Measurements from ENCODE around the gene EFCAB11. TPM values are rescaled to one million over a fixed set of nuclear protein-coding genes. Genes with fewer than 3 reads are reported as not detected.

EFCAB11 gene
- total and polyA plus RNA-seq, 8 donors = 1.3 to 5.8 (median 2.6) TPM

DNA sequence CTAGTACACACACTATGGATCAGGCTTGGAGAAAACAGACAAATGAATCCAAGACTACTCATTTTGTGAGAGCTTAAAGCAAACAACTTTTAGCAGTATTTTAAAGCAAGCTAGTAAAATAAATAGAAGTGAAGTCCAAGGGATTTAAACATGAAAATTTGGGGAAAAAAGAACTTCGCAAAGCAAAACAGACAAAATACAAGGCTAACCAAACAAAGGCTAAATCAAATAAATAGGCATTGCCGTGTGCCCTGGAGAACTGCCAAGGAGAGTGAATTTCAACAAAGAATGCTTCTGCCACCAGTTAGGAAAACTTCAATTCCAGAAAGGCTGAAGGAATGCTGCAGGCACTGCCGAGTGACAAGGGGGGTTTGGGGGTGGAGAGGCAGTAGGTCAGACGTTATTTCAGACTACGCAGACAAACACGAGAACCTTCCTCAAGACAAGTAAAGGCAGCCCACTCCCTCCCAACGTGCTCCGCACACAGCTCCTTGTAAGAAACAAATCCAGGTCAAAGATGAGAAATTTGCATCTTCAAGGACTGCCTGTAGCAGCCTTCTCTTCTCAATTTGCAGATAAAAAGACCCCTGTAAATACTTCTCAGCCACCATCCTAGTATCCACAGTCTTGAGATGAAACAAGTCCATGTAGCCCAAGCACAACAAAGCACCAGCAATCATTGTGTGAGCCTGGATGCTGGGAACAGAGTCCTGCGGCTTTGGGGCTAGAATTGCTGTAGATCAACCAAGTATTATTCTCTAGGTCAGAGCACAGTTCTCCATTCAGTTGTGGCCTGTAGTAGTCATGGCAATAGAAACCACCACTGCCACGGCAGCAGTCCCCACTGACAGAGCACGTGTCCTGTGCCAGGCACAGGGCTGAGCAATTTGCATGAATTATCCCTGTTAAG, 43.3 kb downstream of the EFCAB11 start:
- no peaks in the 10 kb centered on the region for H3K27me3 ChIP-seq
- peak in 1 of 6 donors; percentile 17 for DNase-seq
- FAIRE-seq = no peak
- no peaks in the 10 kb centered on the region for H3K36me3 ChIP-seq
- H3K9me3 ChIP-seq = no peaks in the 10 kb centered on the region
- 33 to 35% methylated on average over 11 of the region's 11 CpGs for WGBS, 2 donors
- peak overlapping the region in 1 of 4 donors; percentile 10 for H3K27ac ChIP-seq
- intact Hi-C loops (cut with DNase I) = loop anchor here in 1 of 3 donors (5.0 kb wide), 1 partner anchor 884 kb away; no protein-coding TSS in a partner anchor
- peaks cover 3 to 11% (median 5%) of the 10 kb centered on the region in 3 donors for H3K4me1 ChIP-seq
- ATAC-seq = peak; percentile 41 to 56 (median 46)
- TF ChIP-seq, protein P1, sequence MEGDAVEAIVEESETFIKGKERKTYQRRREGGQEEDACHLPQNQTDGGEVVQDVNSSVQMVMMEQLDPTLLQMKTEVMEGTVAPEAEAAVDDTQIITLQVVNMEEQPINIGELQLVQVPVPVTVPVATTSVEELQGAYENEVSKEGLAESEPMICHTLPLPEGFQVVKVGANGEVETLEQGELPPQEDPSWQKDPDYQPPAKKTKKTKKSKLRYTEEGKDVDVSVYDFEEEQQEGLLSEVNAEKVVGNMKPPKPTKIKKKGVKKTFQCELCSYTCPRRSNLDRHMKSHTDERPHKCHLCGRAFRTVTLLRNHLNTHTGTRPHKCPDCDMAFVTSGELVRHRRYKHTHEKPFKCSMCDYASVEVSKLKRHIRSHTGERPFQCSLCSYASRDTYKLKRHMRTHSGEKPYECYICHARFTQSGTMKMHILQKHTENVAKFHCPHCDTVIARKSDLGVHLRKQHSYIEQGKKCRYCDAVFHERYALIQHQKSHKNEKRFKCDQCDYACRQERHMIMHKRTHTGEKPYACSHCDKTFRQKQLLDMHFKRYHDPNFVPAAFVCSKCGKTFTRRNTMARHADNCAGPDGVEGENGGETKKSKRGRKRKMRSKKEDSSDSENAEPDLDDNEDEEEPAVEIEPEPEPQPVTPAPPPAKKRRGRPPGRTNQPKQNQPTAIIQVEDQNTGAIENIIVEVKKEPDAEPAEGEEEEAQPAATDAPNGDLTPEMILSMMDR (IDR thresholded peaks at IDR 0.05) = no peak
- H3K4me3 ChIP-seq = peak overlapping the region in 1 of 4 donors; percentile 2

DNA sequence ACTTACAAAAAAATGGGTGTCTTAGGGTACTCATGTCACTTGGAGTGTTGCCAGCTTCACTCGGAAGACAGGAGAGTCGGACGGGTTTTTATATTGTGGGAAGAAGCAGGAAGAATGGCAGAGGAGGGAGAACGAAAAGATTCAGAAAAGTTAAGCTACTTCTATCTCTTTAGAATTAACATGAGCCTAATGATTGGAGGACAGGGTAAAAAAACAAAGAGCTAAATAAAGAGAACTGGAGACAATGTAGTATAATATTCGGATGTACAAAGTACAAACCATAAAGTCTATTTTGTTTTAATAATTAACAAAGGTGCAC, 43.9 kb downstream of the EFCAB11 start:
- FAIRE-seq = peak; percentile 29
- 11 to 15% methylated on average over 5 of the region's 5 CpGs for WGBS, 2 donors
- DNase-seq = no peak
- Histone ChIP-seq H3K9me3 (no peaks in the 10 kb centered on the region), H3K36me3 (no peaks in the 10 kb centered on the region), H3K4me3 (peak overlapping the region in 1 of 4 donors; percentile 2), H3K4me1 (peaks cover 3 to 11% (median 5%) of the 10 kb centered on the region in 3 donors), H3K27me3 (no peaks in the 10 kb centered on the region), H3K27ac (peak overlapping the region in 1 of 4 donors; percentile 10)
- TF ChIP-seq, protein P1 (IDR thresholded peaks at IDR 0.05) = no peak
- intact Hi-C loops (cut with DNase I) = loop anchor here in 1 of 3 donors (5.0 kb wide), 1 partner anchor 883 kb away; no protein-coding TSS in a partner anchor
- ATAC-seq = peak in 1 of 4 donors; percentile 59

DNA sequence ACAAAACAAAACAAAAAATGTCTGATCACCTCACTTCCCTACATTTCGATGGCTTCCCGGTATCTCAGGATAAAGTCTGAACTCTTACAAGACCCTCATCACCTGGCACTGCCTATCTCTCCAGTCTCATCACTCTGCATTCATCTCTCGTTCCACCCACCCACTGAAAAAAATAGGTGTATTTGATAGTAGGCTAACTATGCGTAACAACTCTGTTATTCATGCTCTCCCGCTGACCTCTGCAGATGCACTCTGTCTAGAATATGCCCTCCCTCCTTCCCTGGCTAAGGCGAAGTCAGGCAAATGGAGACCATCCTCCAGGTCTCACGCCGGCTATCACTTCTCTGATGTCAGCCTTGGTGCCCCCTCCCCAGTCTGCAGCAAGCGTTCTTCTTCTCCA, 44.9 kb downstream of the EFCAB11 start:
- 95 to 98% methylated on average over 9 of the region's 9 CpGs for WGBS, 2 donors
- FAIRE-seq (no peak), ATAC-seq (no peak), DNase-seq (no peak)
- no peaks in the 10 kb centered on the region for H3K36me3 ChIP-seq
- no peaks in the 10 kb centered on the region for H3K9me3 ChIP-seq
- H3K4me1 ChIP-seq = peaks cover 3 to 11% (median 5%) of the 10 kb centered on the region in 3 donors
- no peak overlapping the region for H3K27ac ChIP-seq
- no peaks in the 10 kb centered on the region for H3K27me3 ChIP-seq
- intact Hi-C loops (cut with DNase I) = no loop called here
- H3K4me3 ChIP-seq = no peak overlapping the region
- TF ChIP-seq, protein P1 (IDR thresholded peaks at IDR 0.05) = no peak

DNA sequence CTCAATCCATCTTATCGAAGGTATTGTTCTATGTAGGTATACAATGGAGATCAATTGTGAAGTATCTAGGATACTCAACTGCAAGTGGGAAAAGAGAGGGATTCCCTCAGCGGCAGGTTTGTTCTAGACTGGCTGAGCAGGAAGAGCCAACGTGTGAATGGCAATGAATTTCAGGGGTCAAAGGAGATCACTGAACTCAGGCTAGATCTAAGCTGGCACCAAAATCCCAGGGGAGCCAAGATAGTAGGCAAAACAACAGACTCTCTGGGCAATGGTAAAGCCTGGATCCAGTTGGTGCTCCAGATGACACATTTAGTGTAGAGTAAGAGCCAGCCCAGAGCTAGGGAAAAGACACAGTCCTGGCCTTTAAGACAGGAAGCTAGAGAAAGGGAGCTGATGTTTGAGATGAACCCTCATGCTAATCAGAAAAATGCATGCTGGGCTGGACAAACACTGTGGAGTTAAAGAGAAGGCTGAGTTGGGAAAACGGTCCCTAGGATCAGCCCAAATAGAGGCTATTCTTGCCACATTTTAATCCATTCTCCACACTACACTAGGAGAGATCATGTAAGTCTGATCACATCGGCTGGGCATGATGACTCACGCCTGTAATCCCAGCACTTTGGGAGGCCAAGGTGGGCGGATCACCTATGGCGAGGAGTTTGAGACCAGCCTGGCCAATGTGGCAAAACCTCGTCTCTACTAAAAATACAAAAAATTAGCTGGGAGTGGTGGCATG, 45.6 kb downstream of the EFCAB11 start:
- Histone ChIP-seq H3K27ac (no peak overlapping the region), H3K27me3 (no peaks in the 10 kb centered on the region), H3K36me3 (no peaks in the 10 kb centered on the region), H3K4me3 (no peak overlapping the region), H3K4me1 (peaks cover 3 to 11% (median 5%) of the 10 kb centered on the region in 3 donors), H3K9me3 (no peaks in the 10 kb centered on the region)
- FAIRE-seq (no peak), DNase-seq (no peak), ATAC-seq (no peak)
- 91 to 96% methylated on average over 9 of the region's 9 CpGs for WGBS, 2 donors
- TF ChIP-seq, protein P1 (IDR thresholded peaks at IDR 0.05) = no peak
- intact Hi-C loops (cut with DNase I) = no loop called here

Measured in pancreas (tissue), 10 donors.